CD4-positive, alpha-beta memory T cell (primary cell): ENCODE results near the gene TCFL5. TPM values are rescaled to one million over a fixed set of nuclear protein-coding genes. Genes with fewer than 3 reads are reported as not detected.

ENCODE experiments used
- CTCF ChIA-PET: fragments of 350-600 bp; sonication (Branson Sonifier 250); formaldehyde crosslinking; loops from one replicate; lab custom pipeline; 2021; ENCODE audit warnings: inconsistent platforms; ENCODE audit not compliant: partially characterized antibody; lab: Charles Lee
- POLR2A ChIA-PET: fragments of 350-600 bp; sonication (Branson Sonifier 250); formaldehyde crosslinking; loops from one replicate; lab custom pipeline; 2021; ENCODE audit not compliant: partially characterized antibody; lab: Charles Lee
- DNase-seq, 5 donors: peaks; one replicate each; pipeline versions ENCODE4 v3.0.0 to v3.0.0-alpha.2; 2020 to 2022; ENCODE audit warnings: mixed read lengths in 1 of 5
- H3K27ac ChIP-seq: one replicate; pipeline ENCODE4 v1.7.0; 2013; ENCODE audit warnings: low read depth, low read length
- H3K27me3 ChIP-seq: 2 replicates; pipeline ENCODE4 v1.7.0; 2013; ENCODE audit warnings: mild to moderate bottlenecking, low read length, moderate library complexity; ENCODE audit not compliant: insufficient read depth
- H3K36me3 ChIP-seq: 2 replicates; pipeline ENCODE4 v1.7.0; 2013; ENCODE audit warnings: mild to moderate bottlenecking, low read length, moderate library complexity; ENCODE audit not compliant: insufficient read depth
- H3K4me1 ChIP-seq: 2 replicates; pipeline ENCODE4 v1.7.0; 2013; ENCODE audit warnings: mild to moderate bottlenecking, low read length, moderate library complexity; ENCODE audit not compliant: insufficient read depth
- H3K4me3 ChIP-seq, 2 donors: one replicate each; pipeline ENCODE4 v1.7.0; 2013; ENCODE audit warnings: low read length in 2 of 2, mild to moderate bottlenecking in 1 of 2
- H3K9me3 ChIP-seq, 2 donors: one replicate each; pipeline ENCODE4 v1.7.0; 2013; ENCODE audit warnings: low read length in 2 of 2, control low read depth in 1 of 2; ENCODE audit not compliant: control insufficient read depth in 1 of 2
- H3K27ac Mint-ChIP-seq, 7 donors: one replicate each; pipeline ENCODE4 v1.8.0; 2020 to 2021; ENCODE audit warnings: mixed read lengths in 7 of 7, mild to moderate bottlenecking in 6 of 7, inconsistent platforms in 3 of 7, moderate library complexity in 3 of 7
- H3K27me3 Mint-ChIP-seq, 2 donors: one replicate each; pipeline ENCODE4 v1.8.0; 2020 to 2021; ENCODE audit warnings: mixed read lengths in 2 of 2
- H3K36me3 Mint-ChIP-seq, 2 donors: one replicate each; pipeline ENCODE4 v1.8.0; 2020 to 2021; ENCODE audit warnings: mixed read lengths in 2 of 2, inconsistent platforms in 1 of 2, mild to moderate bottlenecking in 1 of 2
- H3K4me1 Mint-ChIP-seq, 4 donors: one replicate each; pipeline ENCODE4 v1.8.0; 2020 to 2021; ENCODE audit warnings: mixed read lengths in 4 of 4, mild to moderate bottlenecking in 1 of 4
- H3K4me3 Mint-ChIP-seq, 8 donors: one replicate each; pipeline ENCODE4 v1.8.0; 2020 to 2021; ENCODE audit warnings: mixed read lengths in 8 of 8, mild to moderate bottlenecking in 7 of 8, moderate library complexity in 6 of 8, inconsistent platforms in 3 of 8
- H3K9me3 Mint-ChIP-seq, 8 donors: one replicate each; pipeline ENCODE4 v1.8.0; 2020 to 2021; ENCODE audit warnings: mixed read lengths in 8 of 8, mild to moderate bottlenecking in 5 of 8, inconsistent platforms in 3 of 8, moderate library complexity in 1 of 8
- intact Hi-C: fragments of 100-400 bp; cut with micrococcal nuclease; formaldehyde crosslinking; loops from one replicate; pipeline ENCODE4 v1.15.1; 2023
- polyA plus RNA-seq, 2 donors: library from polyadenylated mRNA; unstranded; fragments of 300-500 nt; fragmentation: Illumina TruSeq; gene quantifications; one replicate each; pipeline ENCODE4 v1.2.3, GENCODE V29; 2021
- total RNA-seq, 2 experiments: library from RNA; stranded (reverse); gene quantifications; one replicate each; pipeline ENCODE4 v1.2.3, GENCODE V29; 2021

TCFL5 gene
- total and polyA plus RNA-seq, 4 experiments from 2014 or later: 0.52 to 10.3 (median 6.2) TPM

DNA sequence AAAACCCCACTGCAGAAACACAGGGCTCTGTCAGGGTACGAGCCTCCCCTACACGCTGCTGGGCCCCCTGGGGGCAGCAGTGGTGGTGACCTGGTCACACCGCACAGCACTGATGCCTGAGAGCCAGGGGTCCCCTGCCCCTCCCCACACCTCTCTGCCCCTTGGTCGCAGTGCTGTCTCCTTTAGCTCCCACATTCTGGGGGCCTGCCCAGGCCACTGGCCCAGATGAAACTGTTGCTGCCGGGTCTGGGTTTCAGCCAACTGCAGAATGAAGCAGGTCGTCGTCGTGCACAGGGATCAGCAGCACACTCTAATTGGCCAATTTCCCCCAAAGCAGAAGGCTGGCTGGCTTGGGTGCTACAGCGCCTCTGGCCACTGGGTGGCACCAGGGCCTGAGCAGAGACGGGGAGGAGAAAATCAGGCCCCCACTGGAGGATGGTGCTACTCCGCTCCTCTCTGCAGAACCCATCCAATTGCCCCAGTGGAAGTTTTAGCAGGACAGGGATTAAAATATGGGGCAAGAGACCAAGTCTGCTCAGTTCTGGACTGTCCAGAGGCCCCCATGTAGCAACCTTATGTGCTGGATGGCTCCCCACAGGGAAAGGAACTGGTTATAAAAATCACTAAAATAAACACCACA is 38.5 kb upstream of the TCFL5 start:
- peaks cover 36% of the 10 kb centered on the region for H3K36me3 ChIP-seq
- no peaks in the 10 kb centered on the region for H3K9me3 ChIP-seq
- intact Hi-C loops: loop anchor here (1.0 kb wide), 4 partner anchors 21 to 109 kb away; partner anchors contain the start of gene DIDO1
- Mint-ChIP-seq H3K9me3 (no peaks in the 10 kb centered on the region), H3K27ac (peak overlapping the region; percentile 39 to 90 (median 86)), H3K27me3 (no peaks in the 10 kb centered on the region), H3K4me1 (peaks cover 21 to 44% (median 33%) of the 10 kb centered on the region in 4 donors), H3K36me3 (peaks cover 19 to 56% of the 10 kb centered on the region in 2 donors), H3K4me3 (peak overlapping the region in 6 of 8 donors; percentile 55 to 85 (median 66))
- ChIA-PET CTCF (interaction anchor here (1.0 to 6.9 kb wide), 13 partner anchors 8 to 112 kb away, joined by 3 to 90 read pairs (median 9); partner anchors contain the start of gene DIDO1), POLR2A (interaction anchor here (0.8 to 7.5 kb wide), 10 partner anchors 9 to 114 kb away, joined by 3 to 49 read pairs (median 4); partner anchors contain the start of genes DIDO1, GID8 and SLC17A9)
- no peaks in the 10 kb centered on the region for H3K27me3 ChIP-seq
- peak; percentile 76 to 80 (median 77) for DNase-seq
- no peak overlapping the region for H3K4me3 ChIP-seq
- H3K27ac ChIP-seq: peak overlapping the region; percentile 22
- peaks cover 28% of the 10 kb centered on the region for H3K4me1 ChIP-seq

DNA sequence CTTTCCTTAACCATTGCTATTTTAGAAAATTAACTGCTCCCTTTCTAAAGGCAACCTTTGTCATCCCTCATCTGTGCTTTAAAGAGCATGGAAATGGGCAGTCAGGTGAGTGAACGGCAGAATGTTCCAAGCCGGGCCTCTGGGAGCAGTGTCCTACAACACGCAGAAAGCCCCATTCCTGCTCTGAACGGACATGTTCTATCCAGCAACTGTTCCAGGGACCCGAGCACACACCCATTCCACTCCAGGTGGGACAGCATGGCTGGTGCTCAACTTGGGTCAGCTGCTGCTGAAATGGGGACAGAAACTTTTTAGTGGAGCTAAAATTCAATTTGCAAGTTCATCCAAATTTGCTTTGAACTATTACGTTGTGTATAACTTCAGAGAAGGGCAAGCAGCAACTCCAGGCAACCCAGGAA is 38.0 kb upstream of the TCFL5 start:
- intact Hi-C loops: loop anchor here (1.0 kb wide), 4 partner anchors 22 to 110 kb away; partner anchors contain the start of gene DIDO1
- Mint-ChIP-seq H3K36me3 (peaks cover 20 to 56% of the 10 kb centered on the region in 2 donors), H3K27me3 (no peaks in the 10 kb centered on the region), H3K4me1 (peaks cover 21 to 40% (median 33%) of the 10 kb centered on the region in 4 donors), H3K4me3 (peak overlapping the region in 2 of 8 donors; percentile 13 to 65), H3K9me3 (no peaks in the 10 kb centered on the region), H3K27ac (peak overlapping the region in 2 of 7 donors; percentile 86 to 90)
- Histone ChIP-seq H3K4me3 (no peak overlapping the region), H3K36me3 (peaks cover 36% of the 10 kb centered on the region), H3K4me1 (peaks cover 28% of the 10 kb centered on the region), H3K27ac (no peak overlapping the region), H3K9me3 (no peaks in the 10 kb centered on the region), H3K27me3 (no peaks in the 10 kb centered on the region)
- DNase-seq: no peak
- ChIA-PET POLR2A (interaction anchor here (0.9 to 7.5 kb wide), 9 partner anchors 9 to 115 kb away, joined by 3 to 49 read pairs (median 4); partner anchors contain the start of genes DIDO1 and GID8), CTCF (interaction anchor here (1.0 to 6.9 kb wide), 14 partner anchors 9 to 112 kb away, joined by 3 to 90 read pairs (median 8); partner anchors contain the start of gene DIDO1)

DNA sequence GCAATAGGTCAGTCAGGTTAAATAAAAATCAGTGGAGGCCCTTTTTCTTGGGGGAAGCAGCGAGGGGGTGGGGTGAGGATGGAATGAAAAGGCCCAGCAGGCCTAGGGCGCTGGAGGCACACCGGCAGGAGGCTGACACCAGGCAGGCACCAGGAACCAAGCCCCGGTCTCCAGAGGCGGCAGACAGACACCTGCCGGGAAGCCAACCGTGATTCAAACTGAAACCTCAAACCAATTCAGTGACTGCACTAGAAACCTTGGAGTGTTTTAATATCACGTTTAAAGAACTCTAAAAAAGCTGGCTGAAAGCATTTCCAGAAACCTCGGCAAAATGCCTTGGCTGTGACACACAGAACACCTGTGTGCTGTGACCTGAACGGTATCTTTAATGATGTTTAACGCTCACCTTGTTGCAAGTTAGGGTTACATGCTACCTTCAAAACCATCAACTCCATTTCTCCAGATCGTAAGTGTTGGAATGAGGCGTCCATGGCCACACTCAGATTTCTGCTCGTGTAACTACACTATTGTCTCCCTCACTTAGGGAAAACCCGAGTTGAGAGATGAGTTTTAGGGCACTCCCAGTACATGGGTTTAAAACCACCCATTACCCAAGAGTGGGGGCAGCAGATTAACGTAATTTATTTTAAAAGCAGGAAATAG is 37.5 kb upstream of the TCFL5 start:
- H3K4me3 ChIP-seq: no peak overlapping the region
- no peak overlapping the region for H3K27ac ChIP-seq
- H3K27ac Mint-ChIP-seq: peak overlapping the region in 4 of 7 donors; percentile 30 to 86 (median 66)
- DNase-seq: no peak
- peaks cover 37% of the 10 kb centered on the region for H3K36me3 ChIP-seq
- H3K9me3 Mint-ChIP-seq: no peaks in the 10 kb centered on the region
- ChIA-PET CTCF (interaction anchor here (1.0 to 6.9 kb wide), 14 partner anchors 9 to 113 kb away, joined by 3 to 90 read pairs (median 8); partner anchors contain the start of gene DIDO1), POLR2A (interaction anchor here (0.9 to 7.5 kb wide), 8 partner anchors 8 to 115 kb away, joined by 3 to 49 read pairs (median 4); partner anchors contain the start of gene DIDO1)
- peaks cover 21 to 40% (median 33%) of the 10 kb centered on the region in 4 donors for H3K4me1 Mint-ChIP-seq
- no peaks in the 10 kb centered on the region for H3K27me3 ChIP-seq
- H3K4me1 ChIP-seq: peaks cover 28% of the 10 kb centered on the region
- no peaks in the 10 kb centered on the region for H3K27me3 Mint-ChIP-seq
- peak overlapping the region in 5 of 8 donors; percentile 1 to 47 (median 17) for H3K4me3 Mint-ChIP-seq
- peaks cover 23 to 58% of the 10 kb centered on the region in 2 donors for H3K36me3 Mint-ChIP-seq
- no peaks in the 10 kb centered on the region for H3K9me3 ChIP-seq
- intact Hi-C loops: no loop called here

DNA sequence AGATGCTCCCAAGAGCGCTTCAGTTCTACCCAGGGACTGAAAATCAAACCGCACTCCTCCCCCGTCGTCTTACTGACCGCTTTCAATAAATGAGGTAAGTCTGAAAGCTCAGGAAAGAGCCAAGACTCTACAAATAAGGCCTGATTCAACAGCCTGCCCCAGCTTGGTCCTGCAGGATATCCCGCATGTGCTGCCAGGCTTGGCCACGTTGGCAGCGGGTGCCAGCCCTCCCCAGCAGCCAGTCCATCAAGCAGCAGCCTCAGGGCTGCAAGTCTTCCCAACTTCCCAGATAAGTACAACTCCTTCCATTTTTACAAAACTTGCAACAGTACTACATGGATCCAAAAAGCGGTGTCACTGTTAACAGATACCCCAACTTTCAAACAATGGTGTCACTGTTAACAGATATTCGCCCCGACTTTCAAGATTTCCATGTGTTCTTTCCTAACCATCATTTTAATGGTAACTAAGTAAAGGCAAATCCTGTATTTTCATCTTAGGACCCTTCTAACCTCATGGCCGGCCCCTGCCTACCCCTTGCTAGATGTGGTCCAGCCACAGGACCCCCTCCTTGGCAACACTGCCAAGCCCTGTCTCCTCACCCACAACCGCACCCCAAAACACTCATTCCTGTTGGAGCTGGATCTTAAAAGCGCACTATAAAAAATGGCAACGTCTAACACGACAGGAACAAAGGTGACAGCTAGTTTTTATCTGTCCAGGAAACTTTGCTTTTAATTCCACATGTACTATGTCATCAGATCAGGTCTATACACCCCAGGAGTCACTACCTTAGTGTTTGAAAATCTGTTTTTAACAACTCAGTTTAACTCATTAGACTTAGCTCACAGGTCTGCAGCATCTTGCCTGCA is 36.7 kb upstream of the TCFL5 start:
- Mint-ChIP-seq H3K4me1 (peaks cover 21 to 40% (median 33%) of the 10 kb centered on the region in 4 donors), H3K27me3 (no peaks in the 10 kb centered on the region), H3K4me3 (peak overlapping the region in 2 of 8 donors; percentile 16 to 20), H3K36me3 (peaks cover 26 to 58% of the 10 kb centered on the region in 2 donors), H3K9me3 (no peaks in the 10 kb centered on the region), H3K27ac (no peak overlapping the region)
- Histone ChIP-seq H3K27ac (no peak overlapping the region), H3K4me3 (no peak overlapping the region), H3K4me1 (peaks cover 28% of the 10 kb centered on the region), H3K36me3 (peaks cover 37% of the 10 kb centered on the region), H3K9me3 (no peaks in the 10 kb centered on the region), H3K27me3 (no peaks in the 10 kb centered on the region)
- DNase-seq: no peak
- ChIA-PET POLR2A (interaction anchor here (1.2 to 7.5 kb wide), 2 partner anchors 20 to 28 kb away, joined by 4 to 49 read pairs; partner anchors contain the start of gene DIDO1), CTCF (interaction anchor here (0.7 to 6.9 kb wide), 12 partner anchors 10 to 111 kb away, joined by 3 to 90 read pairs (median 4); partner anchors contain the start of gene DIDO1)
- intact Hi-C loops: no loop called here

DNA sequence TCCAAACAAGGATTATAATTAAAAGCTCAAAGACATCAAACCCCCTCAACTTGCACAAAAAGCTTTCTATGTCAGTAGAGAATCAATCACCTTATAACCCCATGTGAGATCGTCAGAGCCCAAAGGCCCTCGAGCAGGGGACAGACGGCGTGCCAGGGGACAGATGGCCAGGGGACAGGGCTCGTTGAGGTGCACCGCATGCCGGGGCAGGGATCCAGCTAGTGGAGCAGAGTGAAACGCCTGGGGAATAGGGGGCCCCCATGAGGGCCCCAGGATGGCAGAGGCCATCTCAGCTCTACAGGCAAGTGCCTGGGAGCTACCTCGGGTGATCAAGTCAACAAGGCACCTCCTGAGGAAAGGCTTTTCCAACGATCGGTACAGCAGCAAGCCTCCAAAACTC is 36.0 kb upstream of the TCFL5 start:
- intact Hi-C loops: no loop called here
- no peaks in the 10 kb centered on the region for H3K27me3 ChIP-seq
- H3K27ac ChIP-seq: no peak overlapping the region
- H3K36me3 ChIP-seq: peaks cover 38% of the 10 kb centered on the region
- H3K4me1 Mint-ChIP-seq: peaks cover 21 to 40% (median 34%) of the 10 kb centered on the region in 4 donors
- no peaks in the 10 kb centered on the region for H3K27me3 Mint-ChIP-seq
- DNase-seq: no peak
- peaks cover 28% of the 10 kb centered on the region for H3K4me1 ChIP-seq
- H3K4me3 Mint-ChIP-seq: no peak overlapping the region
- peaks cover 32 to 59% of the 10 kb centered on the region in 2 donors for H3K36me3 Mint-ChIP-seq
- no peaks in the 10 kb centered on the region for H3K9me3 Mint-ChIP-seq
- ChIA-PET CTCF (interaction anchor here (0.7 to 5.0 kb wide), 5 partner anchors 11 to 111 kb away, joined by 3 to 35 read pairs (median 11); no protein-coding TSS in a partner anchor), POLR2A (interaction anchor here (0.9 to 7.5 kb wide), 3 partner anchors 20 to 40 kb away, joined by 4 to 49 read pairs (median 5); partner anchors contain the start of genes DIDO1 and GID8)
- peak overlapping the region in 1 of 7 donors; percentile 78 for H3K27ac Mint-ChIP-seq
- no peak overlapping the region for H3K4me3 ChIP-seq
- no peaks in the 10 kb centered on the region for H3K9me3 ChIP-seq

DNA sequence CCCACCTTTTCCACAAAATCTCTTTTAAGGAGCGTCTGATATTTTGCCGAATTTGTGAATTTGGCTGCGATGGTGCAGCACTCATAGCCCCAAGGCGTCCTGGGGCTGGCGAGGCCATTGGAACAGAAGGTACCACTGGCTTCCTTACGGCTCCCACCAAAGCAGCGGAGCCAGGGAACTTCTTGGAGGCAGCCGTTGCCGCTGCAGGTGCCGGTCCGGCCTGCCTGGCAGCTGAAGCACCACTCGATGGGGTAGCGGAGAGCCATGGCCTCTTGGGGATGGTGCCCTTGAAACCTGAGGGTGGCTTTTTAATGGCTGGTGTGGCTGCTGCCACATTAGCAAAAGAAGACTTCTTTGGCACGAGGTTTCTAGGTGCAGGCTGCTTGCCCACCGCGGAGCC is 34.9 kb upstream of the TCFL5 start:
- H3K36me3 ChIP-seq: peaks cover 47% of the 10 kb centered on the region
- ChIA-PET CTCF (no interaction called here), POLR2A (no interaction called here)
- Mint-ChIP-seq H3K27me3 (no peaks in the 10 kb centered on the region), H3K4me1 (peaks cover 22 to 49% (median 35%) of the 10 kb centered on the region in 4 donors), H3K36me3 (peaks cover 44 to 60% of the 10 kb centered on the region in 2 donors), H3K9me3 (no peaks in the 10 kb centered on the region), H3K27ac (peak overlapping the region in 1 of 7 donors; percentile 61), H3K4me3 (no peak overlapping the region)
- H3K4me3 ChIP-seq: no peak overlapping the region
- peaks cover 39% of the 10 kb centered on the region for H3K4me1 ChIP-seq
- intact Hi-C loops: no loop called here
- DNase-seq: no peak
- H3K27ac ChIP-seq: no peak overlapping the region
- H3K27me3 ChIP-seq: no peaks in the 10 kb centered on the region
- no peaks in the 10 kb centered on the region for H3K9me3 ChIP-seq
